GM10248 (cell line): ENCODE measurements around the gene FAM43A.

Source experiments
- CTCF ChIA-PET: fragments of 300-600 bp; sonication (Branson Sonifier 250); formaldehyde crosslinking; extraction: SDS; loops from one replicate; lab custom pipeline; 2021; ENCODE audit warnings: antibody characterized with exemption; lab: Yijun Ruan, JAX
- POLR2A ChIA-PET: fragments of 350-650 bp; sonication (Branson Sonifier 250); formaldehyde crosslinking; extraction: SDS; loops from one replicate; lab custom pipeline; 2020; ENCODE audit warnings: antibody characterized with exemption; lab: Yijun Ruan, JAX
- DNase-seq: peaks from one replicate; pipeline ENCODE4 v3.0.0; 2012; ENCODE audit errors: extremely low spot score
- TF ChIP-seq, protein P1 (sequence below): IDR thresholded peaks from 2 replicates; pipeline ENCODE4 v1.5.1; 2012; ENCODE audit warnings: mild to moderate bottlenecking, low read depth; ENCODE audit errors: extremely low read depth, missing control alignments, control extremely low read depth

Gene FAM43A

DNA sequence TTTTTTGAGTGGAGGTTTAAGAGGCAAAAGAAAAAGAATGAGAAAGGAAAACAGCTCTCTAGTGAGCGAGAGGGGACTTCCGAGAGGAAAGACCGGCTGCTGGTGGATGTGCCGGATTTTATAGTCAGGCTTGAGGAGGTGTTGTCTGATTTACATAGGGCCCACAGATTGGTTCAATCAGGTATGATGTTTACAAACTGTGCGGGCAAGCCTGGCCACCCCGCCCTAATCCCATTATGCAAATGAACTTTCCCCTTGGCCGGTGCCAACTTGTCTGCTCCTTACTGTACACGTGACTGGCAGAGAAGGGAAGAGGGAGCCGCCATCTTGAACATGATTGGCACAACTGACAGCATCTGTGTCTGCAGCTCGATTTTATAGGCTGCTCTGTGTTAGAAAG, 44.7 kb downstream of the FAM43A start:
- TF ChIP-seq, protein P1, sequence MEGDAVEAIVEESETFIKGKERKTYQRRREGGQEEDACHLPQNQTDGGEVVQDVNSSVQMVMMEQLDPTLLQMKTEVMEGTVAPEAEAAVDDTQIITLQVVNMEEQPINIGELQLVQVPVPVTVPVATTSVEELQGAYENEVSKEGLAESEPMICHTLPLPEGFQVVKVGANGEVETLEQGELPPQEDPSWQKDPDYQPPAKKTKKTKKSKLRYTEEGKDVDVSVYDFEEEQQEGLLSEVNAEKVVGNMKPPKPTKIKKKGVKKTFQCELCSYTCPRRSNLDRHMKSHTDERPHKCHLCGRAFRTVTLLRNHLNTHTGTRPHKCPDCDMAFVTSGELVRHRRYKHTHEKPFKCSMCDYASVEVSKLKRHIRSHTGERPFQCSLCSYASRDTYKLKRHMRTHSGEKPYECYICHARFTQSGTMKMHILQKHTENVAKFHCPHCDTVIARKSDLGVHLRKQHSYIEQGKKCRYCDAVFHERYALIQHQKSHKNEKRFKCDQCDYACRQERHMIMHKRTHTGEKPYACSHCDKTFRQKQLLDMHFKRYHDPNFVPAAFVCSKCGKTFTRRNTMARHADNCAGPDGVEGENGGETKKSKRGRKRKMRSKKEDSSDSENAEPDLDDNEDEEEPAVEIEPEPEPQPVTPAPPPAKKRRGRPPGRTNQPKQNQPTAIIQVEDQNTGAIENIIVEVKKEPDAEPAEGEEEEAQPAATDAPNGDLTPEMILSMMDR, result no peak
- DNase-seq, result no peak
- ChIA-PET CTCF (no interaction called here), POLR2A (no interaction called here)

DNA sequence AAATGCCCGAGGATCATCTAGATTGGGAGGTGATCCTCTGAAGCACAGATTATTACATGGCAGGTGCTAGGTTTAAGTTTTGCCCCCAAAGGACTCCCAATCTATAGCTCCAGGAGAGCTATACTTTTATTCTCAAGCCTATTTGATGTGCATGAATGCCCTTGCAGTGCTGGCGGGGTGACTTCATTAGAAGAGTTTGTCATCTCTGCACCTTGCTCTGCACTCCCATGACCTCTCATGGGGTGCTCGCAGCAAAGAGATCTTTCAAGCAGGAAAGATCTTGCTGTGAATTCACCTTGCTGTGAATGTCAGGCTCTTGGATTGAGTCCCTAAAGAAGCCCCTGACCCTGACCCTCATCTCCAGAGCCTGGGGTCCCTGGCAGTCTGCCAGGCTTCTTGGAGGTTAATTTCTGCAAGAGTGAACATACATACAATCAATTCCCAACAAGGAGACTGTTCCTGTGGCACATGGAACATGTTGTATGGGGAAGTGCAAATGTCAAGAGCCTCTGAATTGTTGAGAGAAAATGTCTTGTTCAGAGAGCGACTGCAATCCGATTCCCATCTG, 45.9 kb downstream of the FAM43A start:
- ChIA-PET POLR2A (no interaction called here), CTCF (interaction anchor here (1.4 kb wide), 1 partner anchor 44 kb away, joined by 4 read pairs; no protein-coding TSS in a partner anchor)
- TF ChIP-seq, protein P1, result no peak
- no peak for DNase-seq

DNA sequence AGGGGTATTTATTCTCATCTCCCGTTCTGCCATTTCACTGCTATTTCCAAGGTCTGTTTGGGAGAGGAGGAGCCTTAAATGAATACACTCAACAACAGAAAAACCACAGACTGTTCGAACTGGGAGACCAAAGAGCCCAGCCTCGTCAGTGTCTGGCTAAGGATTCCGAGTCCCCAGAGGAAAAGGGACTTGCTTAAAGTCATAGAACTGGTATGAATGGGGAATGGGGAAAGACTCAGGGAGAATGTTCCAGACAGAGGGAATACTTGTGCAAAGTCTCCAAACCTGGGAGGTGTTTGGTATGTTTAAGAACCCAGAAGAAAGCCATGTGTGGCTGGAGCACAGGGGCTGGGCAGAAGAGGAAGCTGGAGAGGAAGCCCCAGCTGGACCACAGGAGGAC, 46.9 kb downstream of the FAM43A start:
- DNase-seq, result no peak
- ChIA-PET POLR2A (interaction anchor here (0.5 kb wide), 1 partner anchor 777 kb away, joined by 4 read pairs; no protein-coding TSS in a partner anchor), CTCF (interaction anchor here (1.0 to 1.4 kb wide), 2 partner anchors 10 to 45 kb away, joined by 4 read pairs; no protein-coding TSS in a partner anchor)
- TF ChIP-seq, protein P1, result no peak

DNA sequence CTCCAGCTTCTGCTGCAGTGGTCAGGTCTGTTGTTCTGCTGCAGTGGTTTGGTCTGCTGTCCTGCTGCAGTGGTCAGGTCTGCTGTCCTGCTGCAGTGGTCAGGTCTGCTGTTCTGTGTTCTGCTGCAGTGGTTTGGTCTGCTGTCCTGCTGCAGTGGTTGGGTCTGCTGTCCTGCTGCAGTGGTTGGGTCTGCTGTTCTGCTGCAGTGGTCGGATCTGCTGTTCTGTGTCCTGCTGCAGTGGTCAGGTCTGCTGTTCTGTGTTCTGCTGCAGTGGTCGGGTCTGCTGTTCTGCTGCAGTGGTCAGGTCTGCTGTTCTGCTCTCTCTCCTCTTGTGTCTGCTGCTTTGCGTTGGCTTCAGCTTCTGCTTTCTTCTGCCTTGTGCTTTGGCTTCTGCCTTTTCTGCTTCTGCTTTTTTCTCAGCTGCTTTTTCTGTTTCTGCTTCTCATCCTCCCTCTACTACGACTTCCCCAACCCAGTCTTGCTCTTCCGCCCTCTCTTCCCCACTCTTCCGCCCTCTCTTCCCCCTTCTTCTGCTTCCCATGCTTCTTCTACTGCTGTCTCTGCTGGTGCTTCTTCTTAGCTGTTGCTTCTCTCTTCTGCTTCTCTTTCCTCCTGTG, 50.7 kb downstream of the FAM43A start:
- ChIA-PET CTCF (interaction anchor here (0.8 to 1.0 kb wide), 3 partner anchors 54 to 542 kb away, joined by 3 read pairs; no protein-coding TSS in a partner anchor), POLR2A (no interaction called here)

DNA sequence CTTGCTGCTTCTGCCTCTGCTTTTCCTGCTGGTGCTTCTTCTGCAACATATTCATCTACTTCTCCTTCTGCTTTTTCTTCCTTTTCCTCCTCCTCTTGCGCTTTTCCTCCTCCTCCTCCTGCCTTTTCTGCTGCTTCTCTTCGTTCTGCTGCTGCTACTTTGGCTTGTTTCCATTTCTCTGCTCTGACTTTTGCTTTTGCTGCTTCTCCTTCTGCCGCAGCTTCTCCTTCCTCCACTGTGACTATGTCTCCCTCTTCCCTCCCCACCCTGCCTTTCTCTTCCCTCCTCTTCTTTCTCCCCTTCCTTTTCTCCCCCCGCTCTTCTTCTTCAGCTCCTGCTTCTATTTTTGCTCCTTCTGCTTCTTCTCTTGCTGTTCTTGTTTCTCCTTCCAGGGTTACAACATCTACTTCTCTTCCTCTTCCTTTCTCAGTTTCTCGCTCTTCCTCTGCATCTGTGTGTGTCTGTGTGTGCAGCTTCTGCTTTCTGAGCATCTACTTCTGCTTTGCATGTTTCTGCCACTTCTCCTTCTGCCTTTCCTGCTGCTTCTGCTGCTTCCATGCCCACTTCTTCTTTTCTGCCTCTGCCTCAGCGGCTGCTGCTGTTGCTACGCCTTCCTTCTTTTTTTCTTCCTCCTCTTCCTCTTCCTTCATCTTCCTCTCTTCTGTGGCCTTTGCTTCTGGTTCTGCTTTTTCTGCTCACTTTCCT, 51.4 kb downstream of the FAM43A start:
- CTCF ChIA-PET, result interaction anchor here (1.0 kb wide), 2 partner anchors 55 to 541 kb away, joined by 3 read pairs; no protein-coding TSS in a partner anchor
- peak; percentile 37 for DNase-seq

More for the DNA sequence above, 50.7 kb downstream of the FAM43A start:
- TF ChIP-seq, protein P1, result no peak
- no peak for DNase-seq

More for the DNA sequence above, 51.4 kb downstream of the FAM43A start:
- TF ChIP-seq, protein P1, result no peak
- POLR2A ChIA-PET, result no interaction called here
